Pulmonary artery endothelial cell (primary cell): ENCODE results near the gene BAIAP2L1. TPM values are rescaled to one million over a fixed set of nuclear protein-coding genes. Genes with fewer than 3 reads are reported as not detected.
"Not testable (repeated sequence)": the region's sequence is repeated elsewhere in the genome, so short reads cannot be mapped to it uniquely, and the experiment has no call there.

ENCODE experiments used
- DNase-seq: peaks from one replicate; pipeline ENCODE4 v3.0.0-alpha.2; 2011; ENCODE audit warnings: low read depth, low spot score
- total RNA-seq: library from RNA; depleted of rRNA; stranded (reverse); fragments of >200 nt; gene quantifications from 2 replicates; pipeline ENCODE4 v1.2.3, GENCODE V29; 2014

The BAIAP2L1 gene
- total RNA-seq, 1 donor from 2014 or later = under 0.01 TPM

GRCh38 chr7:98322331-98323270, 78.3 kb downstream of the BAIAP2L1 start:
- no peak for DNase-seq

- DNase-seq = no peak
Measured at GRCh38 chr7:98321301-98321700, 79.6 kb downstream of the BAIAP2L1 start.

- DNase-seq = no peak
Measured at GRCh38 chr7:98319176-98319575, 81.7 kb downstream of the BAIAP2L1 start.

- no peak for DNase-seq
Measured at GRCh38 chr7:98317366-98318040, 83.4 kb downstream of the BAIAP2L1 start.

GRCh38 chr7:98315994-98316527, 84.8 kb downstream of the BAIAP2L1 start:
- DNase-seq = not testable (repeated sequence)

- no peak for DNase-seq
Measured at GRCh38 chr7:98315318-98315993, 85.4 kb downstream of the BAIAP2L1 start.

- DNase-seq = no peak
Measured at GRCh38 chr7:98314469-98314868, 86.4 kb downstream of the BAIAP2L1 start.

- DNase-seq = no peak
Measured at GRCh38 chr7:98312201-98312600, 88.7 kb downstream of the BAIAP2L1 start.

- DNase-seq = no peak
Measured at GRCh38 chr7:98309566-98309965, 91.3 kb downstream of the BAIAP2L1 start.

- DNase-seq = no peak
Measured at GRCh38 chr7:98307971-98308466, 92.9 kb downstream of the BAIAP2L1 start.

- no peak for DNase-seq
Measured at GRCh38 chr7:98305951-98306535, 94.8 kb downstream of the BAIAP2L1 start.

- no peak for DNase-seq
Measured at GRCh38 chr7:98303906-98304305, 97.0 kb downstream of the BAIAP2L1 start.

GRCh38 chr7:98303176-98303865, 97.6 kb downstream of the BAIAP2L1 start:
- DNase-seq = no peak

- DNase-seq = no peak
Measured at GRCh38 chr7:98301693-98302470, 99.0 kb downstream of the BAIAP2L1 start.

GRCh38 chr7:98300595-98301372, 100.1 kb downstream of the BAIAP2L1 start:
- no peak for DNase-seq

- no peak for DNase-seq
Measured at GRCh38 chr7:98297626-98298286, 103.1 kb downstream of the BAIAP2L1 start.

GRCh38 chr7:98296833-98297232, 104.1 kb downstream of the BAIAP2L1 start:
- no peak for DNase-seq

GRCh38 chr7:98295467-98296192, 105.3 kb downstream of the BAIAP2L1 start:
- no peak for DNase-seq
